BLaER1 (cell line): ENCODE measurements around the gene ARSB.
"Not testable (repeated sequence)": the region's sequence is repeated elsewhere in the genome, so short reads cannot be mapped to it uniquely, and the experiment has no call there.

Experiments used
- H3K27ac ChIP-seq: shearing (Covaris generic); formaldehyde crosslinking; 2 replicates; pipeline ENCODE4 v1.8.1; 2022
- H3K27me3 ChIP-seq: shearing (Covaris generic); formaldehyde crosslinking; 2 replicates; pipeline ENCODE4 v1.8.1; 2022
- H3K36me3 ChIP-seq: shearing (Covaris generic); formaldehyde crosslinking; 2 replicates; pipeline ENCODE4 v1.8.1; 2022
- H3K4me1 ChIP-seq: shearing (Covaris generic); formaldehyde crosslinking; 2 replicates; pipeline ENCODE4 v1.8.1; 2022
- H3K4me2 ChIP-seq: shearing (Covaris generic); formaldehyde crosslinking; 2 replicates; pipeline ENCODE4 v1.8.1; 2022
- H3K4me3 ChIP-seq: shearing (Covaris generic); formaldehyde crosslinking; 2 replicates; pipeline ENCODE4 v1.8.1; 2022
- H3K9ac ChIP-seq: shearing (Covaris generic); formaldehyde crosslinking; 2 replicates; pipeline ENCODE4 v1.8.1; 2022
- H3K9me3 ChIP-seq: shearing (Covaris generic); formaldehyde crosslinking; 2 replicates; pipeline ENCODE4 v1.8.1; 2022
- H4K20me1 ChIP-seq: shearing (Covaris generic); formaldehyde crosslinking; 2 replicates; pipeline ENCODE4 v1.8.1; 2022
- Cebpa-rat ChIP-seq: shearing (Covaris generic); IDR thresholded peaks from 2 replicates; pipeline ENCODE4 v1.8.1; 2022

ARSB gene

DNA sequence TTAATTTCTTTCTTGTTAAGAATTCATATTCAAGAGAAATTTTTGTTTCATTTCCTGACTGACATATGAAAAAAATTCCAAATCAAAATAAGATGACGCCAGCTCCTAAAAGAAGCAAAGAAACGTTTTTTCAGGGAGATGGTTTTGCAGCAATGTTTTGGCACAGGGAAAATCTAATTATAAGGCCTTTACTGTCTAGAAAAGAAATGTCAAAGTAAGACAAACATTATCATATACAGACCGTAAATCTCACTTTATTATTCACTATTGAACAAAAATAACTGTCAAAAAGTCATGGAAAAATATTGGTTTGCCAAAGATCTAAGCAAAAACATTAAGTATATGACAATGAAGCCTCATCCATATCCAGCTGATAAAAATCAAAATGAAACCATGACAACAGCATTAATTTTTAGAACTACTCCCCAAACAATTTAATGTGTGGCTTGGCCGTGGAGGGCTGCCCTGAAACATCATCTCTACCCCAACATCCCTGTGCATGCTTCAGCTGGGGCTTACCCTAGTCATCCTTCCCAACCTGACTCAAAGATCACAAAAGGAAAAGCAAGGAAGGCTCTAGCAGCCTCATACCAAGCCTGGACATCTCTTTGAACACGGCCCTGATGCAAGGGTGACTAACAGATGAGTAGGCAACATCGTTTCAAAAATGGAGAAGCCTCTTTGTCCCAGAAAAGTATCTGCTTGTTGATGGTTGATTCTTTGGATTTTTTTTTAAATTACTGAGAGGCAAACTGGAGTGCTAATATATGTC lies 95.6 kb downstream of the ARSB start:
- no peaks in the 10 kb centered on the region for H3K36me3 ChIP-seq
- no peaks in the 10 kb centered on the region for H4K20me1 ChIP-seq
- H3K9ac ChIP-seq = no peak overlapping the region
- H3K4me2 ChIP-seq = no peak overlapping the region
- H3K27ac ChIP-seq = no peak overlapping the region
- H3K4me1 ChIP-seq = peaks cover 17% of the 10 kb centered on the region
- H3K4me3 ChIP-seq = no peak overlapping the region
- H3K9me3 ChIP-seq = no peaks in the 10 kb centered on the region
- TF ChIP-seq Cebpa-rat = no peak
- H3K27me3 ChIP-seq = no peaks in the 10 kb centered on the region

DNA sequence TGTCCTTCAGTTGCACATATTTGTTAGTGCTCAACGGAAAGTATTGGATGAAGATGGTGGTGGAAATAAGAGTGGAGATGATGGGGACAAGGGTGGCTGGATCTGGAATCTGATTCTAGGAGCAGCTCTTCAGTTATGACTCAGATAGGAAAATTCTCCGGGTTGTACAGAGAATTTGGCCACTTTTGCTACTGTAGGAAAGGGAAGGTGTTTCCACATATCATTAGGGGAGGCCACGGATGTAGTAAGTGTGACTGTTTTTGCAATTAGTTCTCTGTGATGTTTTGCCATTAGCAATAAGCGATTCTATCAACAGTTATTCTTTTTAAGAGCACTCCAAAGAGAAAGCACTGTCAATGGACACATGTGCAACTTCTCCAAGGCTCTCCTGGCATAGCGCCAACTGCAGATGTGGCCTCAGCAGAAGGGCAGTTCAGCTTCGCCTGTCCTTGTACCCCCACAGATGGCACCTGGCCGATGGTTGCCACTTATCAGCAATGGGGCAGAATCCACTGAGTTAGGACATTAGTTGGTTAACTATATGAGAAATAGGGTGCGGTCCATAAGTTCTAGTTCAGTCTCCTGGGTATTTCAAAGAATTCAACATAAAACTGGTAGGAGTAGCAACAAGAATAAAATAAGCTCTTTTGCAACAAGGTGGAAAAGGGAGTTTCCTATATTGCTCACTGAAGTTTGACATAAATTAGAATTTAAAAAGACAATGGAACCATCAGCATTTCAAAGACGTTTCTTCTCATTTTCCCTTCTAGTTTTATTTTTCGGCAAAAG lies 96.3 kb downstream of the ARSB start:
- no peaks in the 10 kb centered on the region for H3K9me3 ChIP-seq
- H3K27ac ChIP-seq = no peak overlapping the region
- peaks cover 17% of the 10 kb centered on the region for H3K4me1 ChIP-seq
- H4K20me1 ChIP-seq = no peaks in the 10 kb centered on the region
- H3K36me3 ChIP-seq = no peaks in the 10 kb centered on the region
- H3K9ac ChIP-seq = no peak overlapping the region
- no peak overlapping the region for H3K4me2 ChIP-seq
- H3K4me3 ChIP-seq = no peak overlapping the region
- no peaks in the 10 kb centered on the region for H3K27me3 ChIP-seq
- TF ChIP-seq Cebpa-rat = no peak

DNA sequence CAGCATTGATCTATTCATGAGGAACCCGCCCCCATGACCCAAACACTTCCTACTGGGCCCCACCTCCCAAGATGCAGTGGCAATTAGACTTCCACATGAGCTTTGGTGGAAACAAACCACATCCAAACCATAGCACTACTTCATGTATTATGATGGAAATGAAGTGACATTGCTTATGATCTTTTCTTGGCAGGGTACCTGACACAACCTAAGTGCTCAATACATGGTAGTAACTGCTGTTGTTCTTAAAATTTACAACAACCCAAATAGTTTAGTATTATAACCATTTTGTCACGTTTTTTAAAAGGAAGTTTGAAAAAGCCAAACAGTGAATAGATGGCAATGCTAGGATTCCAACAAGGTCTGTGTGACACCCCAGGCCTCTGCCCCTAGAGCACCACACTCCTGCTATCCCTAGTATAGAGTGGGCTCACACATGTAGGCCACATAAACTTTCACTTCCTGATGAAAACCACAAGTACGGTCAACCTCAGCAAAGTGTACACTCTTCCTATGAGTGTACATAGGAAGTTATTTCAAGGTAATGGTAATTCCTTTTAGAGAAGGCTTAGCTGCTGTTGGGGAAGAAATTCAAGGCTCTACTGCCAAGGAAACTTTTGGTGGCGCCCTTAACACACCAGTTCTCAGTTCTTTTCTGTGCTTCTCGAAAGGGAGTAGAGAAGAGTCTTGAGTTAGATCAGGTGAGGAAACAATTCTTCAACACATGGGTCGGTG lies 97.6 kb downstream of the ARSB start:
- H3K27me3 ChIP-seq = no peaks in the 10 kb centered on the region
- H3K4me3 ChIP-seq = no peak overlapping the region
- peaks cover 17% of the 10 kb centered on the region for H3K4me1 ChIP-seq
- H3K9ac ChIP-seq = no peak overlapping the region
- H4K20me1 ChIP-seq = no peaks in the 10 kb centered on the region
- H3K36me3 ChIP-seq = no peaks in the 10 kb centered on the region
- TF ChIP-seq Cebpa-rat = no peak
- H3K9me3 ChIP-seq = no peaks in the 10 kb centered on the region
- peak overlapping the region; percentile 42 for H3K4me2 ChIP-seq
- H3K27ac ChIP-seq = no peak overlapping the region

DNA sequence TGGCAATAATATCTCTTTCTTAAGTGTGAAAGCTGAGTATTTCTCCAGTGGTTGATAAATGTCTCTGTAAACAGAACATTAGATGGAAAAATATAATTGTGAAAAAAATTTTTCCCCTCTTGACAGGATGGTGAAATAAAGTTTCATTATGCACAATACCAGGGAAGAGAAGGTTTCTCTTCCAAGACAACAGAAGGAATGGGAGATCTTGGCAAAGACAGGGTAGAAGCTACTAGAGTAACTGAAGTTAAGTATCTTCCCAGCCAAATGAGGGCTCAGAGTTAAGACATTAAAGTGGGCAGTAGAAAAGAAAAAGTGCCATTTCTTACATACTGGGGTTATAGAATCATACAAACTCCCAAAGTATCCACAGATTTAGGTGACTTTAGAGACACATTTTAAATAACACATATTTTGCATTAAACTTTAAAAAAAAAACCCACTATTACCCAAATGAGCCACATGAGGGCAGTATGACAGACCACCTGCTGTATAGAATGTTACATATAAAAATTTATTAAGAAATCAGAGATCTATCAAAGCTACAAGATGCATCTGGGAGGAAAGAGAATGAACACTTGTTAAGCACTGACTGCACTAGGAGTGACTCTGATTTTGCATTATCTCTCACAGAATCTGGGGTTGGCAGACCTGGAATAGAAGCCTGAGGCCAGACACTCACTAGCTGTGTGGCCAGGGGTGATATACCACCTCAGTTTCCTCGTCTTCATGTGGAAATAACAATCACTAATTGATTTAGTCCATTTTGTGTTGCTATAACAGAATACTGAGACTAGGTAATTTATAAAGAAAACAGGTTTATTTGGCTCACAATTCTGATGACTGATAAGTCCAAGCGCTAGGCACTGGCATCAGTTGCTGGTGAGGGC lies 98.5 kb downstream of the ARSB start:
- Histone ChIP-seq H3K27me3 (no peaks in the 10 kb centered on the region), H4K20me1 (no peaks in the 10 kb centered on the region), H3K9ac (no peak overlapping the region), H3K4me3 (no peak overlapping the region), H3K9me3 (no peaks in the 10 kb centered on the region), H3K36me3 (no peaks in the 10 kb centered on the region), H3K4me2 (peak overlapping the region; percentile 42; the same call in 1 of the 2 replicates), H3K27ac (no peak overlapping the region), H3K4me1 (peaks cover 17% of the 10 kb centered on the region)
- TF ChIP-seq Cebpa-rat = no peak

DNA sequence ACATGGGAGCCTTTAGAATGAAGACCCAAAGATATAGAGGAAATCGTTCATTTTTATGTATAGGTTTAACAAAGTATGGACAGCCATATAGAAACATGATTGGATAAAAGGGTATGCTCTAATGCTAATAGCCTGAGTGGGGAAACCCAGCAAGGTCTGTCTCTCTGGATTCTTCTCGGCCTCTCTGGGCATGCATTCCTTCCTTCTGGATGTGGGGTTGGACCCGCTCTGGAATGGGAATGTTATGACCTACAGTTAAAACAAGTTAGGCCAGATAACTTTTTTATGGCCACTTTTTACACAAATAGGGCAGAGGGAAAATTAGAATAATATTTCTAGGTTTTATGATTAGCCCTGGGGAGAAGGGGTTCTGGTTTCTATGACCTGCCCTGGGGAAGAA lies 103.2 kb downstream of the ARSB start:
- TF ChIP-seq Cebpa-rat = no peak
- no peaks in the 10 kb centered on the region for H3K9me3 ChIP-seq
- no peak overlapping the region for H3K4me2 ChIP-seq
- no peaks in the 10 kb centered on the region for H4K20me1 ChIP-seq
- no peaks in the 10 kb centered on the region for H3K4me1 ChIP-seq
- H3K36me3 ChIP-seq = no peaks in the 10 kb centered on the region
- H3K9ac ChIP-seq = no peak overlapping the region
- H3K4me3 ChIP-seq = no peak overlapping the region
- no peaks in the 10 kb centered on the region for H3K27me3 ChIP-seq
- H3K27ac ChIP-seq = no peak overlapping the region

DNA sequence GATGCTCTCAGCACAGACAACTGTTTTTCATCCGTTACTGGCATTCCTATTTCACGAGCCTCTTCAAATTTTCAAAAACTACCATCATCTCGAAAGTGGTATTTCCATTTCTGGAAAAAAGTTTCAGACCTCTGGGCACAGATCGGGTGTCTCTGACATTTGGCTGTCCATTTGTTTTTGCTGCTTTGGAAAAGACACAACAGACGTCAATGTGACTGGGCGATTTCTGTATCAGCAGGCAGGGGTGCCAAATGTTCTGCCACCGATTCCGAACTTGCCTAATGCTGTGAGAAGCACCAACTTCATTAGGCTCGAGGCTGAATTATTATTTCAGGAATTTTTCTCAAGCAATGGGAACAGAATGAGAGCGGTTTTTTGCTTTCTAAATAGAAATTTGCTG lies 105.6 kb downstream of the ARSB start:
- Histone ChIP-seq H3K4me2 (no peak overlapping the region), H3K27ac (no peak overlapping the region), H3K27me3 (no peaks in the 10 kb centered on the region), H3K9me3 (no peaks in the 10 kb centered on the region), H3K4me3 (no peak overlapping the region), H4K20me1 (no peaks in the 10 kb centered on the region), H3K36me3 (no peaks in the 10 kb centered on the region), H3K9ac (no peak overlapping the region), H3K4me1 (no peaks in the 10 kb centered on the region)
- no peak for TF ChIP-seq Cebpa-rat

DNA sequence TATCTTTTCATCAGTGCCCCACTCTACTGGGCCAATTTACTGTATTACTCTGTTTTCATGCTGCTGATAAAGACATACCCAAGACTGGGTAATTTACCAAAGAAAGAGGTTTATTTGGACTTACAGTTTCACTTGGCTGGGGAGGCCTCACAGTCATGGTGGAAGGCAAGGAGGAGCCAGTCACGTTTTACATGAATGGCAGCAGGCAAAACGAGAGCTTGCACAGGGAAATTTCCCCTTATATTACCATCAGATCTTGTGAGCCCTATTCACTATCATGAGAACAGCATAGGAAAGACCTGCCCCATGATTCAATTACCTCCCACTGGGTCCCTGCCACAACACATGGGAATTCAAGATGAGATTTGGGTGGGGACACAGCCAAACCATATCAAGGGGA lies 119.0 kb downstream of the ARSB start:
- not testable (repeated sequence) for H4K20me1 ChIP-seq, H3K4me1 ChIP-seq, H3K9ac ChIP-seq, H3K27ac ChIP-seq, H3K4me3 ChIP-seq, H3K36me3 ChIP-seq, H3K27me3 ChIP-seq, H3K4me2 ChIP-seq
- peaks cover 26% of the 10 kb centered on the region for H3K9me3 ChIP-seq

DNA sequence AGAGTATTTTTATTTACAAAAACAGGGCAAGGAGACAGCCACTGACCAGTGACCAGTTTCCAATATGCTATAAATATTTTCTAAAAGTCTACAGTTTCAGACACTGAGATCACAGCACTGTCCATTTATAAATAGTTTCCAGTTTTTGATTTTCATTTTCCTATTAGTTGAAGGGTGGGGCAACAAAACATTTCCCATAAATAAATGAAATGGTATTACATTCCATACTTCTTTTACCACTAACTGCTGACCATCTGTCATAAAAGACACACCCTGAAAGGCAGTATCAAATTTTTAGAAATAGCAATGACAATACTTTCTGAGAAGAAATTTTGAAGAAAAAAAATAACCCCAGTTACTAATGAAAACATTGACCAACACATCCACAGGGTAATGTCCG lies 126.7 kb downstream of the ARSB start:
- Histone ChIP-seq H3K36me3 (peaks cover 16% of the 10 kb centered on the region), H3K9ac (no peak overlapping the region), H3K9me3 (peaks cover 29% of the 10 kb centered on the region), H3K27ac (no peak overlapping the region), H3K4me1 (no peaks in the 10 kb centered on the region), H3K4me3 (no peak overlapping the region), H3K4me2 (no peak overlapping the region), H3K27me3 (no peaks in the 10 kb centered on the region), H4K20me1 (no peaks in the 10 kb centered on the region)
- TF ChIP-seq Cebpa-rat = no peak

DNA sequence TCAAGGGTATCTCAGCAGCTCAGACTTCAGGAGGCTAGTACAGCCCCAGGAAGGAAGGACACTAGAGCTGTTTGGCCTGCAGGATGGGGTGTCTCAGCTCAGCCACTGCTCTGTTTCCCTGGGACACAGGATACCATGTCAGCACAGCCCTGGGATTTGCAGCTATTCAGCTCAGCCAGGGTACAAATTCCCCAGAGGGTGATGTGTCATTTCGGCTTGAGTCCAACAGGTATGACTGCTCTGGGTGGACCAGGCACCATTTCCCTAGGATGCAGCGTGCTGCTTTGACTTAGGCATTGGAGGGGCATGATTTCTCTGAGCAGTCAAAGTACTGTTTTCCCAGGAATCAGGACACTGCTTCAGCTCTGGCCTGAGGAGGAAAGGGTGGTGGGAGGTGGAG lies 130.1 kb downstream of the ARSB start:
- Histone ChIP-seq H3K27me3 (no peaks in the 10 kb centered on the region), H3K36me3 (peaks cover 16% of the 10 kb centered on the region), H3K4me2 (no peak overlapping the region), H3K4me3 (no peak overlapping the region), H3K4me1 (no peaks in the 10 kb centered on the region), H3K9me3 (peaks cover 30% of the 10 kb centered on the region), H4K20me1 (no peaks in the 10 kb centered on the region), H3K27ac (no peak overlapping the region), H3K9ac (no peak overlapping the region)
- no peak for TF ChIP-seq Cebpa-rat

DNA sequence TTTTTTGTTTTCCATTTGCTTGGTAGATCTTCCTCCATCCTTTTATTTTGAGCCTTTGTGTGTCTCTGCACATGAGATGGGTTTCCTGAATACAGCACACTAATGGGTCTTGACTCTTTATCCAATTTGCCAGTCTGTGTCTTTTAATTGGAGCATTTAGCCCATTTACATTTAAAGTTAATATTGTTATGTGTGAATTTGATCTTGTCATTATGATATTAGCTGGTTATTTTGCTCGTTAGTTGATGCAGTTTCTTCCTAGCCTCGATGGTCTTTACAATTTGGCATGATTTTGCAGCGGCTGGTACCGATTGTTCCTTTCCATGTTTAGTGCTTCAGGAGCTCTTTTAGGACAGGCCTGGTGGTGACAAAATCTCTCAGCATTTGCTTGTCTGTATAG lies 133.2 kb downstream of the ARSB start:
- H3K36me3 ChIP-seq = peaks cover 16% of the 10 kb centered on the region
- H4K20me1 ChIP-seq, H3K9ac ChIP-seq: not testable (repeated sequence)

More for the DNA sequence above, 133.2 kb downstream of the ARSB start:
- H3K4me3 ChIP-seq, H3K27ac ChIP-seq, H3K27me3 ChIP-seq, H3K4me2 ChIP-seq, H3K4me1 ChIP-seq: not testable (repeated sequence)
- H3K9me3 ChIP-seq = peaks cover 30% of the 10 kb centered on the region
